Small intestine (tissue), 7 donors: ENCODE data around the gene MED12L. TPM values are rescaled to one million over a fixed set of nuclear protein-coding genes. Genes with fewer than 3 reads are reported as not detected.

Source experiments
- DNase-seq, 2 donors: peaks; one replicate each; pipeline versions ENCODE4 v3.0.0 to v3.0.0-alpha.2; 2013
- FAIRE-seq: peaks from 2 replicates; lab custom pipeline; 2012; peaks lifted over from hg19 to GRCh38; lab: Jason Lieb, UNC
- H3K27ac ChIP-seq, 3 donors: one replicate each; pipeline ENCODE4 v1.5.1; 2013; ENCODE audit warnings: low read length in 2 of 3, mild to moderate bottlenecking in 2 of 3, control low read depth in 1 of 3, inconsistent platforms in 1 of 3, low read depth in 1 of 3, moderate library complexity in 1 of 3
- H3K27me3 ChIP-seq, 3 donors: one replicate each; pipeline ENCODE4 v1.6.1; 2013; ENCODE audit warnings: low read length in 3 of 3, inconsistent platforms in 1 of 3; ENCODE audit not compliant: control insufficient read depth in 3 of 3, insufficient read depth in 3 of 3
- H3K36me3 ChIP-seq, 3 donors: one replicate each; pipeline ENCODE4 v1.6.1; 2013; ENCODE audit warnings: low read length in 3 of 3, inconsistent platforms in 1 of 3, low read depth in 1 of 3, mild to moderate bottlenecking in 1 of 3, moderate library complexity in 1 of 3; ENCODE audit not compliant: control insufficient read depth in 3 of 3, insufficient read depth in 2 of 3
- H3K4me1 ChIP-seq, 3 donors: one replicate each; pipeline ENCODE4 v1.6.1; 2013; ENCODE audit warnings: low read length in 2 of 3, inconsistent platforms in 1 of 3, low read depth in 1 of 3, mild to moderate bottlenecking in 1 of 3, moderate library complexity in 1 of 3; ENCODE audit not compliant: control insufficient read depth in 3 of 3, insufficient read depth in 2 of 3
- H3K4me3 ChIP-seq, 3 donors: one replicate each; pipeline ENCODE4 v1.5.1; 2013; ENCODE audit warnings: low read length in 3 of 3, control low read depth in 1 of 3, inconsistent platforms in 1 of 3, low read depth in 1 of 3, mild to moderate bottlenecking in 1 of 3, moderate library complexity in 1 of 3
- H3K9me3 ChIP-seq, 2 donors: one replicate each; pipeline ENCODE4 v1.6.1; 2013; ENCODE audit warnings: low read depth in 1 of 2, low read length in 1 of 2; ENCODE audit not compliant: control insufficient read depth in 2 of 2, insufficient read depth in 1 of 2
- WGBS, 3 donors: extraction: QIAGEN DNeasy Blood & Tissue Kit; methylation state at CpG; one replicate each; pipeline ENCODE4 v1.1.7; 2013; 5-methylcytosine and 5-hydroxymethylcytosine counted together
- polyA plus RNA-seq, 4 donors: library from polyadenylated mRNA; stranded (reverse) in 3 of 4; unstranded in 1 of 4; fragments of 200-250 nt in 3 of 4; fragments of 120-200 nt in 1 of 4; gene quantifications; one replicate each; pipeline versions ENCODE4 v1.2.1 to v1.2.3, GENCODE V29; 2013
- donor health status: healthy with polysubstance abuse.
- donor health status: control.
- donor health status: control.
- donor health status: Bipolar disorder and iron deficiency.
- donor health status: healthy.

Gene MED12L
- polyA plus RNA-seq, 4 donors = 0.16 to 2.4 (median 0.36) TPM

DNA sequence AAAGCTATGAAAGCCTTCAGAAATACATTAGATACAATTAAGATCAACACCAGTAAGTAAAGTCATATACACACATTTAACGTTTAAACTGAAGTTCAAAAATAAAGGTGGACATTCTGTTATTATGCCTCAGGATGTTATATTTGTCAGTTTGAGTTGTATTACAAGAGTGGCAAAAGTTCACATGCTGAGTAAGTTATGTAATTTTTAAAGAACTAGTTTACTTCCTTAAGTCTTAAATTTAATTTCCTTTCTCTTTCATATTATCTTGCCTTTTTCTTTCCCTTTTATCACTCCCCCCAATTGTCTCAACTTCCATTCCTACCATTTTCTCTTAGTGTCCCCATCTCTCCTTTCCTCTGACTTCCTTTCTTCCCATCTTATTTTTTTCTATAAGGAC is 236.1 kb downstream of the MED12L start:
- no peaks in the 10 kb centered on the region for H3K4me1 ChIP-seq
- FAIRE-seq = no peak
- H3K27ac ChIP-seq = no peak overlapping the region
- H3K9me3 ChIP-seq = no peaks in the 10 kb centered on the region
- H3K27me3 ChIP-seq = no peaks in the 10 kb centered on the region
- 55 to 84% (median 63%) methylated on average over 1 of the region's 1 CpG for WGBS, 3 donors
- no peak overlapping the region for H3K4me3 ChIP-seq
- DNase-seq = no peak
- H3K36me3 ChIP-seq = no peaks in the 10 kb centered on the region

DNA sequence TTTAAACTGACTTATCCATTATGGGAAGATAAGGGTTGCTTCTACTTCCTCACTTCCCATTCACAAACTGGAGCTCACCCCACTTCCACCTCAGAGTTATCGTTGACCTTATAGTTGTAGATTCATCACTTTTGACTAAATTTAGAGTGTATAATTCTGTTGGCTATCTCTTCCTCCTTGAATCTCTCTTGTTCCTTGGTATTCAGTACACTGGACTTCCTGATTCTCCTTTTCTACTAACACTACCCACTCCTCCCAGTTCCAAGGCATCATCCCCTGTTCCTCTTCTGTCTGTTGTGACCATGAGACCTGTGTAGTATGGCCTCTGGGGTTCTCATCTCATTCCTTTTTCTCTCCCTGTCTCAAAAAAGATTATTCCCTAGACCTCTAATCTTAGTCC is 237.0 kb downstream of the MED12L start:
- Histone ChIP-seq H3K9me3 (no peaks in the 10 kb centered on the region), H3K4me3 (no peak overlapping the region), H3K36me3 (no peaks in the 10 kb centered on the region), H3K27ac (no peak overlapping the region), H3K4me1 (no peaks in the 10 kb centered on the region), H3K27me3 (no peaks in the 10 kb centered on the region)
- FAIRE-seq (no peak), DNase-seq (no peak)
- 89 to 100% (median 100%) methylated on average over 1 of the region's 1 CpG for WGBS, 3 donors

DNA sequence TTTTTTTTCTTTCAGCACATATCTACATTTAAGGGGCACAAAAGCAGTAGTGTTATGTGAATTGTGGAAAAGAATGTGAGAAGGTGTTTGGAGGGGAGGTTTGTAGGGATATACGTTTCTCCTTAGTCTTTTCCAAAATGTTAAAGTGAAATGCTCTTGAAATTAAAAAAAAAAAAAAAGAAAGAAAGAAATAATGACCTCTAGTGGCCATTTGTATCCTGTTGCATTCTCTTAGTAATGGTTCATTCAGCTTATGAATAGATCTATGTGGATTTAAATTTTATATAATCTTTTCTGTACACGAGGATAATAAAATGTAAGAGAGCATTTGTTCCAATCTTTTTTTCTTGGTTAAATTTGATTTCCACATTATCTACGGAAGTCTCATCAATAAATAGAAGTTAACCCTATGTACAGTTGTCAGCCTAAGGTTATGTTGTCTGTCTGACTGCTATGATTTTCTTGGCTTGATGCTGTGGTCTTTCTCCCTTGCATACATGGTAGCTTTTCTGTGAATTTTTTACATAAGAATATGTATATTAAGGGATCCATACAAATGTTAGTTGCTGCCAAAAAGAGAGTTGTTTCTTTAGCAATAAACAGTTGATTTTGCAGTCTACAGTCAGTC is 242.2 kb downstream of the MED12L start:
- Histone ChIP-seq H3K27me3 (no peaks in the 10 kb centered on the region), H3K4me3 (no peak overlapping the region), H3K4me1 (no peaks in the 10 kb centered on the region), H3K36me3 (no peaks in the 10 kb centered on the region), H3K9me3 (no peaks in the 10 kb centered on the region), H3K27ac (no peak overlapping the region)
- DNase-seq (peak; percentile 6 to 13), FAIRE-seq (no peak)
- 8 to 19% (median 16%) methylated on average over 3 of the region's 3 CpGs for WGBS, 3 donors

DNA sequence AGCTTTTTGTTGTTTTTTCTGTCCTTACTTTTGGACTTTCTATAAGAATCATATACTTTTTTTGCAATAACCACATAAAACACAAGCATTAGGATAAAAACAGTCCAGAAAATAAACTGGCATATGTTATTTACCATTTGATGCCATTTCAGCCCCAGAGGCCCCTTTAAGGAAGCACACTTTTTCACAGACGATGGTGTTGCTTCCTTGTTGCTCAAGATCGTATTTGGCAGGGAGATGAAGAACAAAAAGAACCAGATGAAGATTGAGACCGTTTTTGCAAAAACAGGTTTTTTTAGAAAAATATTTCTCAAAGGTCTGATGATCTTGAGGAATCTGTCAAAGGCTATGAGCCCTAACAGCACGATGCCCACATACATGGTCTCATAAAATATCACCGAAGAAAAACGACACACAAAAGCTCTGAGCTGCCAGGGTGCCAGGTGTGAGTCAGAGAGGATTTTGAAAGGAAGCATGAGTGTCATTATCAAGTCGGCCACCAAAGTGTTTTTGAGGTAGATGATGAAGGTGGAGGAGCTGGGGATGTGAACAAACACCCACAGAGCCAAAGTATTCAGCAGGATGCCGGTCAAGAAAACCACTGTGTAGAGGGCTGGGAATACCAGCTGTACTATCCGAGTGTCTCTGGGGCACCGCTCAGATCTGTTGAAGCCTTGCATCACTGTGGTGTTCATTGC is 243.0 kb downstream of the MED12L start:
- H3K36me3 ChIP-seq = no peaks in the 10 kb centered on the region
- peak overlapping the region in 1 of 3 donors; percentile 9 for H3K4me3 ChIP-seq
- DNase-seq = no peak
- H3K9me3 ChIP-seq = no peaks in the 10 kb centered on the region
- H3K4me1 ChIP-seq = no peaks in the 10 kb centered on the region
- no peaks in the 10 kb centered on the region for H3K27me3 ChIP-seq
- 51 to 56% (median 55%) methylated on average over 10 of the region's 10 CpGs for WGBS, 3 donors
- no peak for FAIRE-seq
- H3K27ac ChIP-seq = no peak overlapping the region

DNA sequence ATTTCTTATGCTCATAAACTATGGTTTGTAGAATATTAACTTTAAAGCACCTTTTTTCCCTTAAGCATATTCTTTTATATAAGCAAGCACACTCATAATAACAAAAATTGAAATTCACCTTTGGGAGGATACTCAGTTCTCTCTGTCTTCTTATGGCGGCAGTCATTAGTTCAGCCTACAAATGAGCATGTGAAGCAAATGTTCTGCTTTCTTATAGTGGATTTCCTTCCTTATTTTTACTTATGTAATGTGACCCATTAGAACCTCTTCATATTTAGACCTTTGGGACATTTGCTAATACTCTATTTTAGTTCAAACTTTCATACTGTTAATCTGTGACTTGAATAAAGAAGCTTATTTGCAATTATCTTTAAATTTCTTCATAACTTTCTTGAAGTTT is 243.9 kb downstream of the MED12L start, which contains the start of gene P2RY13:
TSS of gene P2RY13 (minus strand) at position 187 of the 400 bp plus-strand sequence. CDS start at position 166, 21 bp downstream.
- WGBS, 3 donors = 84 to 97% (median 96%) methylated on average over 1 of the region's 1 CpG
- Histone ChIP-seq H3K9me3 (no peaks in the 10 kb centered on the region), H3K36me3 (no peaks in the 10 kb centered on the region), H3K4me1 (no peaks in the 10 kb centered on the region), H3K4me3 (peak within 1 kb of the TSS in 1 of 3 donors; percentile 9), H3K27me3 (no peaks in the 10 kb centered on the region), H3K27ac (no peak within 1 kb of the TSS)
- peak; percentile 67 for FAIRE-seq
- DNase-seq = no peak

DNA sequence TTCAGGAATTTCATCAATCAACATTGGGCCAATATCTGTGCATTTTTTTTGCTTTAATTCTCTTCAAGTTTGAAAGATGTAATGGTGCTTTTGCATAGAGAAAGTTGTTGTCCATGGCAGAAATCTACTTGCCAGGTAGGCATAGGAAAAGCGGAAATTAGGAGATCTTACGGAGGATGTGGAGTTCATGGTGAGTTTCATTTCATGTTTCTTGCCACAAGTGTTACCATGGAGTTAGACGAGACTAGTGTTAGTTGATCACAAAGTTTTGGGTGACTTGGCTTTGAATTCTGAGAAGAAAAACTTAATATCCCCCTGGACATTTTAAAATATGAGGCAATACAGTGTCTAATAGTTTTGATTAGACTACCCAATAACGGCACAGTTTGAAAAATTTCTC is 244.9 kb downstream of the MED12L start:
- Histone ChIP-seq H3K27me3 (no peaks in the 10 kb centered on the region), H3K36me3 (no peaks in the 10 kb centered on the region), H3K9me3 (no peaks in the 10 kb centered on the region), H3K4me3 (no peak overlapping the region), H3K27ac (no peak overlapping the region), H3K4me1 (no peaks in the 10 kb centered on the region)
- no peak for FAIRE-seq
- WGBS, 3 donors = 72 to 80% (median 72%) methylated on average over 4 of the region's 4 CpGs
- no peak for DNase-seq

DNA sequence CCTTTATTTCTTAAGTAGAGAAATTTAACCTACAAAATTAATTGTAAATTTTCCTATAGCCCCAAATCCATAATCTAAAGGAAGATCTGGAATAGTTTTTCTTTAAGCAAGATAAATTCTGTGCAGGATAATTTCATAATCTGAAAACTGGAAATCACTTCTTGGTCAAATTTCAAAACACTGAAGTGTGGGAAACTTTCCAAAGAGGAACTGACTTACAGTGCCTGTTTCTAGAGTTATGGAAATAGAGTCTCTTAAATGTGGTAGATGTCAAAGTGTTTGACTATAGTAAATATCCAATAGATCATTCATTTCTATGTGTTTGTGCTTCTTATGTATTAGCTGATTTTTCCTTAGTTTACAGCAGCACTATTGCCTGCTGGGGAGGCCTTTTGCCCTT is 245.4 kb downstream of the MED12L start:
- no peak overlapping the region for H3K27ac ChIP-seq
- FAIRE-seq (no peak), DNase-seq (no peak)
- no peak overlapping the region for H3K4me3 ChIP-seq
- H3K9me3 ChIP-seq = no peaks in the 10 kb centered on the region
- H3K36me3 ChIP-seq = no peaks in the 10 kb centered on the region
- no peaks in the 10 kb centered on the region for H3K4me1 ChIP-seq
- no peaks in the 10 kb centered on the region for H3K27me3 ChIP-seq

DNA sequence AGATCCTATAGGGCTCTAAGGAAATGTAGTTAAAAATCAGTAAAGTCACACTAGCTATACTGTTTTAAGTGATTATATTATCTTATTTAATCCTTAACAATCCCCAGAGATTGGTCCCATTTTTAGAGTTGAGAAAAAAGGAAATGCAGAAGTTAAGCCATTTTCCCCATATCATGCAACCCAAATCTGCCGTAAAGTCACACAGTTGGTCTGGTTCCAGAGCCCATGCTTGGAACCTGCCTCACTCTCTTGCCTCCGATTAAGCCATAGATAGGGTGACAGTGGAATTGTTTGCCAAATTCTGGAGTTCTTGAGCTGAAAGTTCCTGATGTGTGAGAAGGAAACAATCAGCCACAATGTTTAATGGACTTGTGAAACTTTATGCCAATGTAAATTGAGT is 246.2 kb downstream of the MED12L start:
- Histone ChIP-seq H3K27ac (no peak overlapping the region), H3K9me3 (no peaks in the 10 kb centered on the region), H3K4me3 (no peak overlapping the region), H3K36me3 (no peaks in the 10 kb centered on the region), H3K27me3 (no peaks in the 10 kb centered on the region), H3K4me1 (no peaks in the 10 kb centered on the region)
- 88 to 89% (median 89%) methylated on average over 2 of the region's 2 CpGs for WGBS, 3 donors
- DNase-seq (no peak), FAIRE-seq (no peak)
